AG09319 (cell line): ENCODE results near the gene ERICH6.
A peak's percentile ranks its signal among the peaks of the same experiment; 100 is the strongest.

ENCODE experiments used
- DNase-seq: peaks from one replicate; pipeline ENCODE4 v3.0.0-alpha.2; 2010; ENCODE audit warnings: low read depth; ENCODE audit errors: extremely low read depth
- TF ChIP-seq, protein P1 (sequence below): IDR thresholded peaks from 2 replicates; pipeline ENCODE4 v1.5.1; 2011; ENCODE audit warnings: low read depth, mild to moderate bottlenecking, inconsistent platforms, low read length, moderate library complexity

The ERICH6 gene

DNA sequence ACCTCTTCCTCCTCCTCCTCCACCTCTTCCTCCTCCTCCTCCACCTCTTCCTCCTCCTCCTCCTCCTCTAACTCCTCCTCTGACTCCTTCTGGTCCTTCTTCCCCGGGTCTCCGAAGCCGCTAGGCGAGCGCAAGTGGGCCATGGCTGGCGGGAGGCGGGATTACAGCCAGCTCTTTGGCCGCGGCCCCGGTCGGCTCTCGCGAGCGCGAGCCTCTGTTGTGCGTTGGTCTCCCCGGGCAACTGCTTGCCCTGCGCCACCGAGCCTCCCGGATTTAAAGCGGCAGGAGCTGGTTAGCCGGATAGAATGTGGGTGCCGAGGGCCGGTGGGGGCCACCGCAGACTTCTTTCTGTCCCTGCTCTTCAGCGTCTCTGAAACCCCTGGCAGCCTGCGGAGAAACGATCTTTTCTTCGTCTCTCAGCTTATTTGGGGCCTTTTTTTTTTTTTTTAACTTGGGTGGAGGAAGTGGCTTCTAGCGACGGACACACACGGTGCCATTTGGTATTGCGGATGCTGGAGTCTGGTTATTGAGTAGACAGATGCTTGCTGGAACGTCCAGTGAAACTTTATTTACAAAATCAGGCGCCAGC lies at the start of gene ERICH6:
TSS of gene ERICH6 (minus strand) at position 165 of the 589 bp plus-strand sequence. CDS start at position 143, 22 bp downstream.
- DNase-seq: peak; percentile 73
- TF ChIP-seq, protein P1, sequence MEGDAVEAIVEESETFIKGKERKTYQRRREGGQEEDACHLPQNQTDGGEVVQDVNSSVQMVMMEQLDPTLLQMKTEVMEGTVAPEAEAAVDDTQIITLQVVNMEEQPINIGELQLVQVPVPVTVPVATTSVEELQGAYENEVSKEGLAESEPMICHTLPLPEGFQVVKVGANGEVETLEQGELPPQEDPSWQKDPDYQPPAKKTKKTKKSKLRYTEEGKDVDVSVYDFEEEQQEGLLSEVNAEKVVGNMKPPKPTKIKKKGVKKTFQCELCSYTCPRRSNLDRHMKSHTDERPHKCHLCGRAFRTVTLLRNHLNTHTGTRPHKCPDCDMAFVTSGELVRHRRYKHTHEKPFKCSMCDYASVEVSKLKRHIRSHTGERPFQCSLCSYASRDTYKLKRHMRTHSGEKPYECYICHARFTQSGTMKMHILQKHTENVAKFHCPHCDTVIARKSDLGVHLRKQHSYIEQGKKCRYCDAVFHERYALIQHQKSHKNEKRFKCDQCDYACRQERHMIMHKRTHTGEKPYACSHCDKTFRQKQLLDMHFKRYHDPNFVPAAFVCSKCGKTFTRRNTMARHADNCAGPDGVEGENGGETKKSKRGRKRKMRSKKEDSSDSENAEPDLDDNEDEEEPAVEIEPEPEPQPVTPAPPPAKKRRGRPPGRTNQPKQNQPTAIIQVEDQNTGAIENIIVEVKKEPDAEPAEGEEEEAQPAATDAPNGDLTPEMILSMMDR: no peak; the same call in 1 of the 2 replicates

DNA sequence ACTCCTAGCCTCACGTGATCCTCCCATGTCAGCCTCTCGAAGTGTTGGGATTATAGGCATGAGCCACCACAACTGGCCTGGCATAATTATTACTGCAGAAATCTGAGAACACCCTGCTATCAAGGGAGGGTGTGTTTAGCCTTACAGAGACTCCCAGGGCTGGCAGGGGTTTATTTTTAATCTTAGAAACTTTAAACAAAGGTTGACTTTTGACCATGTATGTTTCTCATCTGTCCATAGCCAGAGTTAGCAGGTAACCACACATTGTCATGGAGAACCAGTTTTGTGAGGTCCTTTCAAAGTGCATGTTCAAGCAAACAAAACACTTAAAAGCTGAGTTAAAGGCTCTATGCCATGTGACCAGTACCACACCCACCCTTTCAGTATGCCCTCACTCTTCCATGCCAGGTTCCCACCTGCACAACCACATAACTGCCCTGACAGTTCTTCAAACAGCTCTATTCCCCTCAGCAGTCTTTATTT lies 48.1 kb upstream of the ERICH6 start:
- TF ChIP-seq, protein P1: no peak
- DNase-seq: no peak

DNA sequence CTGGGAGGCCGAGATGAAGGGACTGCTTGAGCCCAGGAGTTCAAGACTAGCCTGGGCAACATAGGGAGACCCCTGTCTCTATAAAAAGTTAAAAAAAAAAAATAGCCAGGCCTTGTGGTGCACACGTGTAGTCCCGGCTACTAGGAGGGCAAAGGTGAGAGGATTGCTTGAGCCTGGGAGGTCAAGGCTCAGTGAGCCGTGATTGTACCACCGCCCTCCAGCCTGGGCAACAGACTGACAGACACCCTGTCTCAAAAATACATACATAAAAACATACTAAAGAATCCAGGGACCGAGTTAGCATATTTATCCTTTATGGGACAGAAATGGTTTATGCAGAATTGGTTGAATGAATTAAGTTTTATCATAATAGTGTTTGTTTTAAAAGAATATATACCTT lies 45.5 kb upstream of the ERICH6 start:
- DNase-seq: no peak
- TF ChIP-seq, protein P1: no peak

DNA sequence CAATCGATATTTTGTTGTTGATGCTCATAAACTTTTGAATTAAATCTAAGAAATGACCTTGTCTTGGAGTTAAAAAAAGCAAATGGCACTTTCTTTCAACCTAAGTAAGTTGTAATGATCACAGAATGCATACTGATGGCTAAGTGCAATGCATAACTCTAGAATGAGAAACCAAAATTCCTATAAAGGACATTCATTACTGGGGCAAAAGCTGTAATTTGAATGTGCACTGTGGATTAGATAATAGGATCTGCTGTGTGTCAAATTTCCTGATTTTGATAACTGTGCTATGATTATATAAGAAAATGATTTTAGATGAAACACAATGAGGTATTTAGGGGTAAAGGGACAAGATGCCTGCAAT lies 44.9 kb upstream of the ERICH6 start:
- TF ChIP-seq, protein P1: no peak
- no peak for DNase-seq

DNA sequence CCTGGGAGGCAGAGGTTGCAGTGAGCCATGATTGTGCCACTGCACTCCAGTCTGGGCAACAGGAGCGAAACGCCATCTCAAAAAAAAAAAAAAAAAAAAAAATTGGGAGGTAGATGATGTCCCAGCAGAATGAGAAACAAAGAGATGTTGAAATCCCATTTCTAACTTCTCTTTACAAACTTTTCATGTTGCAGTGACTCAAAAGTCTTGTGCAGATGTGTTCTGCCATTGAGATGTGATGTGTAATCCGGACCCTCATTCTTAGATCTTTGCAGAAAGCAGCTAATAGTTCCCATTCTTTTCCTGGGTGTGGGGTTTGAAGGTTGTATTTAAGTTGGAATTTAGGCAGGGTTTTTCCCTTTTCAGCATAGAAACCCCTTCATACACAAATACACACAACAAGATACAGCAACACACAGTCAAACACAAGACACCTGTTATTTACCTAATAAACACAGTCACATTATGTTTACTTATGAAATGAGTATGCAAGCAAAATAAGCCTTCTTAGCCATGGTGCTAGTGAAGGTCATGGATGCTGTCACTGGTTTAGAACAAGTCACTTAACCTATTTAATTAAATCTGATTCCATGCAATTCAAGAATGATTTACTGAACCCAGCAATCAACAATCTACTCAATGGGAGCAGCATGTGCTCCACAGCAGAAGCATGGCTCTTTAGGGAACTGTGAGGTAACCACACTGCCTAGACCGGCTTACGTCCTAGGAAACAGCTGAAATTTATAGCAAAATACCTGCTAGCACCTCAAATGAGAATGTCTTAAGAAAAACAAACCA lies 44.4 kb upstream of the ERICH6 start:
- no peak for DNase-seq
- TF ChIP-seq, protein P1: no peak

DNA sequence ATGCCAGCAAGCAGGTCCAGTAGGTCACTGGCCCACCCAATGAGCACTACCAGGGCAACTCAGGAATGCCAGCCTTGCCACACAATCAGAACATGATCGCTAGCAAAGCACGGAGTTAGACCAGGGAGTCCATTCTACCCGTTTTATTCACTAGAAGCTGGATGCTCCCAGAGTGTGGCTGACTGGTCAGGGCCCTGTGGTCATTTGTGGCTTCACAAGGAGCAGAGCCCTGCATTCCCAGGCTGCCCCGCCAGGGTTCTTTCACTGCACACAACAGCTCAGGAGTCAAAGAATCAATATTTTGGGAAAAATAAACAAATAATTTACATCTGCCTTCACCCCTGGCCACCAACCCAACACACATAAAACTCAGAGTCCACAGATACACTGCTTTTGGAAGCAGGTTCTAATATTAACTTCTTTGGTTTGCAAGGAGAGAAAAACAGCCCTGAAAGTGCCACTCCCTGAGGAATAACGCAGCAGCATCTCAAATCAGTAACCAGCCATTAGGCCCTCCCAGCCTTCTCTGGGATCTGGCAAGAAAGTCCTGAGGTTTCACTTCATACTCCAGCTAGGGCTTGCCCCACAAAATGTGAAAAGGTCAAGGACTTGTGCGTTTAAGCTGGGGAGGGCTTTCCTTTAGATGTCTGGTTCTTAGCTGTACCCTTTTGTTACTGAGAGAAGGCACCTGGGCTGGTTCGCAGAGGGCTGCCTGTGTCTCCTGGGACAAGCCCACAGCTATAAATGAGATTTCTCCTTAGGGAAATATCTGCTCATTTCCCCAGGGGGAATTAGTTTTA lies 43.3 kb upstream of the ERICH6 start:
- TF ChIP-seq, protein P1: no peak
- no peak for DNase-seq
